NB4 (cell line): Measurements from ENCODE around the gene PSMD9.

ENCODE experiments used
- MAX ChIP-seq: IDR thresholded peaks from 2 replicates; pipeline ENCODE4 v1.6.1; 2011; ENCODE audit warnings: low read depth, low read length
- MYC ChIP-seq: IDR thresholded peaks from 2 replicates; pipeline ENCODE4 v1.6.1; 2011; ENCODE audit warnings: low read depth, low read length
- POLR2A ChIP-seq: IDR thresholded peaks from 2 replicates; pipeline ENCODE4 v1.6.1; 2011; ENCODE audit warnings: mild to moderate bottlenecking; ENCODE audit not compliant: insufficient read length; ENCODE audit errors: extremely low read depth
- TF ChIP-seq, protein P1 (sequence below): IDR thresholded peaks from one replicate; pipeline ENCODE4 v1.5.1; 2012; ENCODE audit warnings: low read depth, low read length

- TF ChIP-seq, protein P1, sequence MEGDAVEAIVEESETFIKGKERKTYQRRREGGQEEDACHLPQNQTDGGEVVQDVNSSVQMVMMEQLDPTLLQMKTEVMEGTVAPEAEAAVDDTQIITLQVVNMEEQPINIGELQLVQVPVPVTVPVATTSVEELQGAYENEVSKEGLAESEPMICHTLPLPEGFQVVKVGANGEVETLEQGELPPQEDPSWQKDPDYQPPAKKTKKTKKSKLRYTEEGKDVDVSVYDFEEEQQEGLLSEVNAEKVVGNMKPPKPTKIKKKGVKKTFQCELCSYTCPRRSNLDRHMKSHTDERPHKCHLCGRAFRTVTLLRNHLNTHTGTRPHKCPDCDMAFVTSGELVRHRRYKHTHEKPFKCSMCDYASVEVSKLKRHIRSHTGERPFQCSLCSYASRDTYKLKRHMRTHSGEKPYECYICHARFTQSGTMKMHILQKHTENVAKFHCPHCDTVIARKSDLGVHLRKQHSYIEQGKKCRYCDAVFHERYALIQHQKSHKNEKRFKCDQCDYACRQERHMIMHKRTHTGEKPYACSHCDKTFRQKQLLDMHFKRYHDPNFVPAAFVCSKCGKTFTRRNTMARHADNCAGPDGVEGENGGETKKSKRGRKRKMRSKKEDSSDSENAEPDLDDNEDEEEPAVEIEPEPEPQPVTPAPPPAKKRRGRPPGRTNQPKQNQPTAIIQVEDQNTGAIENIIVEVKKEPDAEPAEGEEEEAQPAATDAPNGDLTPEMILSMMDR: no peak
- TF ChIP-seq POLR2A (no peak), MAX (0 out of 2 replicates have a peak, but pooled peaks have one; percentile 10), MYC (no peak)
Observed at GRCh38 chr12:121861636-121862254, 26.8 kb upstream of the PSMD9 start.
